Measurements from ENCODE around the gene HSD17B10.
"Not testable (repeated sequence)": the region's sequence is repeated elsewhere in the genome, so short reads cannot be mapped to it uniquely, and the experiment has no call there.

Gene HSD17B10

DNA sequence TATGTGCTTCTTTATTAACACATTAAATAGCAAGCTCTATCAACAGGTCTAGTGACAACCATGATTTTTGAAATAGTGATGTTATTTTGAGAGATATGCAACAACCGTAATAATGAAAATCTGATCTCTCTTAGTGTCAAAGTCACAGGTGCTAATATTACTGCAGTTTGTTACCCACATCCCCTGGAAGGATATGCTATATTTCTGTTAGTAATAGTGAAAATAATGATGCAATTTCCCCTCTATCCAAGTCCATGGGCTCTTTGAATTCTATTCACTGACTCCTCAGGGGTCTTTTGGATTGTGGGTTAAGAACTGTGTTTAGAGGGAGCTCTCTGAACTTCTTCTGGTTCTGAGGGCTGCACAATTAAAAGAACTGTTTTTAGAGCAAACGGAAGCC is 3.0 kb upstream of the HSD17B10 start:
- no peak for DNase-seq (ENCODE audit: low read depth)

DNA sequence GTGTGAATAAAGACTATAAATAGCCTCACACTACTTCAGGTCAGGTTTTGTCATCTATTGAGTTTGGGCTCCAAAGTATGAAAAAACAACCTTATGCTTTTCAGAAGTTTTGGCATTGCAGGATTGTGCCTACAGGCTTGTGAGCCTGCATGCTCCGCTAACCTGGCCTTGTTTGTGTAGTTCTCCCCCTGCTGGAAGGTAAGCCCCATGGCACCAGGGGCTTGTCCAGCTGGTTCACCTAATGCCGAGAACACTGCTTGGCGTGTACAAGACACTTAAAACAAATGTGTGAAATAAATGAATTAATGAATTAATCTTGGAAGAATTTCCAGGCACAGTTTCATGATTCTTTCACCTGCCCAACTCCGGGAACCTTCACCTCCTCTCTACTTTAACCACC is 1.8 kb upstream of the HSD17B10 start:
- peak; percentile 55 for DNase-seq (ENCODE audit: low read depth)

DNA sequence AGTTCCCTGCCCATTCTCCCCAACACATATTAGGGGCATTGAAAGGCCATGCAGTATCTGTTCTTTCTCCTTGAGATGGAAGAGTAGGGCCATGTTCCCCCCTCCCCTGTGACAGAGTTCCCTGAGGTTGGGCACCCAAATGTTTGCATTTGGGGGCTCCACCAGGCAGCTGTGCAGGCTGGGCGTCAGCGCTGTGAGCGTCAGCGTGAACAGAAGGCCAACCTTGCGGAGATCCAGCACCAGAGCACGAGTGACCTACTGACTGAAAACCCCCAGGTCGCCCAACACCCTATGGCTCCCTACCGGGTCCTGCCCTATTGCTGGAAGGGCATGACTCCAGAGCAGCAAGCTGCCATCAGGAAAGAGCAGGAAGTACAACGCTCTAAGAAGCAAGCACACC is 3.9 kb downstream of the HSD17B10 start:
- DNase-seq (ENCODE audit: low read depth), result no peak

DNA sequence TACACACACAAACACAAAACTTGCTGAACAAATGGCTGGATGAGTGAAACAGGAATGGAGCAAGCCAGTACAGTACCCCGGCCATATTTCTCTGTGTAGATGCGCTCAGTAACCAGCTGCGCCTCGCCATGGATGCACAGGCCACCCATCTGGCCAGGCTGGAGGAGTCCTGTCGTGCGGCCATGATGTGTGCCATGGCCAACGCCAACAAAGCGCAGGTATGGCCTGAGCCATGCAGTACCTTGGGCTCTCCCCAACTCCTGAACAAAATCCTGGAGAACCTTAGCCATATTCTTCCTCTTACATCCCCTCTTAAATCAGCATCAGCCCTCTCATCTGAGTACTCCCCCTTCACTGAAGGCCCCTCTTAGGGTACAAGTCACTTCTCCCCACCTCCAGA is 4.4 kb downstream of the HSD17B10 start:
- DNase-seq (ENCODE audit: low read depth), result no peak

DNA sequence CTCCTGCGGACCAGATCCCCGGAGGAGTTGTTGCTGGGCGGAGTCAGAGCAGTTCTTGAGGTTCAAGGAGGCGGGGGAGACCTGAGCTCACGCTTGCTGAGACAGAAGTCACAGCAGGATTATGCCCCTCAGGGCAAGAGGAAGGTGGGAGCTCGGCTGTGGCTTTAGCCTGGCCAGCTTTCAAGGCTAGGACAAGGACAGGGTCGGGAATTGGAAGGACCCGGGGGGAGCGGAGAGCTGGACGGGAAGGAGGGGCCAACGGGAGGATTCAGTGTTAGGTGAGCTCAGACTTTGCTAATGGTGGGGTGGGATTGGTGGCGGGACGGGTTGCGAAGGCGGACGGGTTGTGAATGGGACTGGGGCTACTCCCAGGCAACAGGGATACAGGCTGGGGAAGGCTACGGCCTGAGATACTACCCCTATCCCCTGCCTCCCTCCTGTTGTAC is 11.3 kb downstream of the HSD17B10 start, which contains the start of gene RIBC1:
Gene RIBC1 (plus strand): TSS at position 13 of the 446 bp plus-strand sequence. CDS start 3,404 bp downstream, outside the sequence.
- no peak for DNase-seq (ENCODE audit: low read depth)

DNA sequence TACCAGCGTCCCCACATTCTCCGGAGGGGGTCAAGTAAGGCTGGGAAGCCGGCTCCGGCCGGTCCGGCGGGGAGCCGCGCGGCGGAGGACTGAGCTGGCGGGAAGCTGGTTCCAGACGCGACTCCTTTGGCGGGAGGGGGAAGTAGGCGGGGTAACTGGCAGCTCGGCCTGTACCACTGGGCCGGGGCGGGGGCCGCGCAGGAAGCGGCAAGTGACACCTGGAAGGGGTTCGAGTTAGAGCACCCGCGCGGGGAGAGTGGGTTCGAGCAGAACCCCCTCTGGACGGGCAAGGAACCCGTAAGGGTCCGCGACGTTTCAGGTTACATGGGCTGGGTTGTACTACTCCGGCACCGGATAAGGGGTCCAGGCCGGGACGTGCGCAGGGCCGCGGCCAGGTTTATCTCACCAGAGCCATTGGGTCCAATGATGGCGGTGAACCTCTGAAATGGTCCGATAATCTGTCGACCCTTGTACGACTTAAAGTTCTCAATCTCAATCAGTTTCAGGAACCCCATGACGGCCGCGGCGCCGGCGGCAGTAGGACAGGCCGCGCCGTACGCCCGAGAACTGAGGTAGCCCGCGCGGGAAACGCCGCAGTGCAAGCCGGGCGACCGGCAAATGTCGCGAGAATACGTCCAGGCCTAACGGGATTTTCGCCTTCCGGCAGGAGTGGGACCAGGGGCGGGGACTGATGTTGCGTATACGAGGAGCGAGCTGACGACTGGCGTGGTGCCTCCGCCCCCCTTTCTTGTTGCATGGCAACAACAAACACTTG is 11.9 kb downstream of the HSD17B10 start, which contains the start of gene SMC1A:
Gene SMC1A (minus strand): TSS at position 569 of the 775 bp plus-strand sequence. CDS start 54 bp downstream, at position 515.
- DNase-seq (ENCODE audit: low read depth), result peak; percentile 96

DNA sequence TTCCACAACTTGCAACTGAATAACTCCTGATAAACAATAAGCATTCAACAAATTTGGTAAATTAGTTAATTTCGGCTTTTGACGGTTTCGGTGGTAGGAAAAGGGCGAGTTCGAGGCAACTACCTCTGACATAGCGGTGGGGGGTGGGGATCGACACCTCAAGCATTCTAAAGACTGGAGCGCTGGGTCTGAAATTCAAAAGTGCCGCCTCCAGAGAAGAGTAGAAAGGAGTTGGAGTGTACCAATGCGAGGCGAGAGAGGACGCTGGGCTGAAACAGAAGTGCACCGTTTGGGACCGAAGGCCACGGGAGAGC is 12.4 kb downstream of the HSD17B10 start:
- DNase-seq (ENCODE audit: low read depth), result no peak

DNA sequence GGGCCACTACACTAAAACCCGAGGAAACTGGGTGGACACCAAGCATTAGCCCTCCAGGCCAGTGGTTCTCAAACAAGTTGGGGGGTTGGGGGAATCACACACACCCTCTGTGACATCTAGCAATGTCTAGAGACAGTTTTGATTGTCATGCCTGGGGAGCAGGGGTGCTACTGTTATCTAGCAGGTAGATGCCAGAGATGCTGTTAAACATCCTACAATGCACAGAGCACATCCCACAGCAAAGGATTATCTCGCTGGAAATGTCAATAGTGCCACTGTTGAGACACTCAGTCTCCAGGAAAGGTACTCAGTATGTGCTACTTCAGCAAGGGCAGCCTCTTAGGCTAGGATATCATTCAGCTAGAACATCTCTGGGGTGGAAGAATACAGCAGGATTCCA is 13.0 kb downstream of the HSD17B10 start:
- no peak for DNase-seq (ENCODE audit: low read depth)

DNA sequence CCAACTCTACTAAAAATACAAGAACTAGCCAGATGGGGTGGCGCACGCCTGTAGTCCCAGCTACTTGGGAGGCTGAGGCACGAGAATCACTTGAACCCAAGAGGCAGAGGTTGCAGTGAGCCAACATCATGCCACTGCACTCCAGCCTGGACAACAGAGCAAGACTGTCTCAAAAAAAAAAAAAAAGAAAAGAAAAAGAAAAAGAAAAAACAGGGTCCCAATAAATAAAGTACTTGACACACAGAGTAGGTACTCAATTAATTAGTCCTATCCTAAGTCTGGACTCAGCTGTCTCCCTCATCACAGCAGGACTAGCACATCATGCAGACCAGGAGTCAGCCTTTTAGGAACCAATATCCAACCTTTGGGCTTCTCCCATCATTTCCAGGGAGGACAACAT is 13.8 kb downstream of the HSD17B10 start:
- not testable (repeated sequence) for DNase-seq (ENCODE audit: low read depth)

DNA sequence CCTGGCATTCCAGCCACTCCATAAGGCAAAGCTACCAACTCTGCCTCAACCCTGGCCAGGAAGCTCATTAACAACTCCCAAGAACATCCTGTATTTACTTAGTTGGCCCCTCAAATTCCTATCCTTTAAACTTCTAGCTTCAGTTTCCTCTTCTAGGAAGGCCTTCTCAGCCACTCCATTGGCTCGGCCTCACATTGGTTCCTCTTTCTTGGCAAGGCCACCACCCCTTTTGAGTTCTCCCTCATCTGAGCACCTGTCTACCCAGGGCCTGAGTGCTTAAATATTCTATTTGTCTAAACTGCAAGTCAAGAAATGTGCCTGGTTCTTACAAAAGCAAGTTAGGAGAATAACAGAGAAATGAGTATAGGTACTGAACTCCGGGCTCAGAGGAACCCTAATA is 21.7 kb downstream of the HSD17B10 start:
- DNase-seq (ENCODE audit: low read depth), result no peak

DNA sequence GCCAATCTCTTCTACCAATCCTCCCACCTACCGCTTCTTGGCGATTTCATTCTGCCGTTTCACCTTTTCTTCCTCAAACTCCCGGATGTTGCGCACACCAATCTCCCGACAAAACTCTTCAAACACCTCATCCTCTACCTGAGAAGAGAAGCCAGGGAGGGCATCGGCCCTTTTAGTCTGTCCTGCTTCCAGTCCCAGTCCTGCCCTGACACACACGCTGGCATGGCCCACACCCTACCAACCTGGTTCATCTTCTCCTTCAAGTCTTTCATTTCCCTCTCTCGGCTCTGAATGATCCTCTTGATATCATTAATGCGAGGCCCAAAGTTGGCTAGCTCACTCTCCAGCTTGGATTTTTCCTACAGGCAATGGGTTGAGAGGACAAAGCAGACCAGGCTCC is 30.6 kb downstream of the HSD17B10 start:
- no peak for DNase-seq (ENCODE audit: low read depth)

DNA sequence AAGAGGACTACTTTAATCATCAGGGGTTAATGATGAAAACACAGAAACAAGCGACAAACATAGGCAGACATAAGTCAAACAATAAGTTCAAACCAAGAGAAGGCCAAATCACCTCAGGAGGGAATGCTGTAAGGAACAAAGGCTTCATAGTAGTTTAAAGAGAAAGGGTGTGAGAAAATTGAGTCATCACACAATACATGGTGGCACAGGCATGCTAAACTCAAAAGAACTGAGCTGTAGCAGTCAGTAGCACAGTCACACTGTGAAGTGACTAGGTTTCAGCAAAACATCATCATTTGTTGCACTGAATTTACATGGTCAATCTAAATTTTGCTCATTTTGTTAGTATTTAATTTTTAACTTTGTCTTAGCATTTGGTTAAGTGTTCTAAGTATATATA is 36.0 kb downstream of the HSD17B10 start:
- no peak for DNase-seq (ENCODE audit: low read depth)

DNA sequence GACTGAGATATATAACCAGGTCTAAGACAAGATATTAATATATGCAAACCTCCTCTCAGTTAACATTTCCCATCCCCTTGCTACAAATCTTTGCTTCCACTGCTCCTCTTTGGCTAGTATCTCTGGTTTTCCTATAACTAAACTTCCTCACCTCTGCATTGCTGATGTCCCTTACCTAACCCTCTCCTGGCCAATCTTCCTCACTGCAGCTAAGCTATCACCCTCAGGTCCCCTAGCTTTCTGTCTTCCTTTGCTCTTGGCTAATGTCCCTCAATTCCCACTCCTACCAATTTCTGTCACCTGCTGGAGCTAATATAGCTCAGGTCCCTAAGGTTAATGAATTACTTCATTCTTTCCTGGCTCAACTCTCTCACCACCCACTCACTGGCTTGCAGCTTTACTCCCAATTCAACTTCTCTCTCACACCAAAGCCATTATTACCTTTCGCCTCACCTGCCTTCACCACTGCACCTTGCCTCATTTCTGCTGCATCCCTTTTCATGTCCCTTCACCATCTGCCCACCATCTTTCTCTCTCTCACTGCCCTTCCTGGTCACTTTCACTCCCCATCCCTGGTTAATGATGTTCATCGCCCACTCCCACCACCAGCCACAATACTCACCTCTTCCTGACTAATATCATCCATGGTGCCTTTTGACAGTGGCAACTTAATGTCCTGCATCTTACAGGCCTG is 38.4 kb downstream of the HSD17B10 start:
- no peak for DNase-seq (ENCODE audit: low read depth)

DNA sequence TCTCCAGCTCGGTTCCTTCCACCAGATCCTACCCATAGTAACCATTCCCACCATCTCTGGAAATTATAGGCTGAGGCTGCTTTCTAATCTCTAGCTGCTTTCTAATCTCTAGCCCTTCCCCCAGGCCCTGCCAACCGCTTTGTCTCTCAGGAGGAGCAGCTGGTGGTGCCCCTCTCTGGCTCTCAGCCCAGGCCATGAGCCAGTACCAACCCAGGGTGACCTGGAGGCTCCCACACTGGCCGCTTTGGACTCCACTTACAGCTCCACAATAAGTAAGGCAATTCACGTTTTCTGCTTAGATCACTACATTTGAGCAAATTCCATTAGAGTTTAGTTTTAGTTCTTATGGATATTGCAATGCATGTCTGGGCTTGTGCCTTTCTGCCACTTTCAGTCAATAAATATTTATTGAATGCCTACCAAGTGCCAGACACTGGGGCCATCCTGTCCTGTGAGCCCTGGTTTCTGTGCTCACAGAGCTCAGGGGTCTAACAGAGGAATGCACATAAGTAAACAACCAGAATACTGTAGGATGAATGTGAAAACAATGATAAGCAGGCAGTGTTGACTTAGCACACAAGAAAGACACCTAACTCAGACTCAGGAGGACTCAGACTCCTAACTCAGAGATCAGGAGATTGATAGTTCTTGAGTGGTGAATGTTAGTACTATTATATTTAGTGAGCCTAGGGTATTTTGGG is 50.6 kb downstream of the HSD17B10 start:
- no peak for DNase-seq (ENCODE audit: low read depth)
